Cardiac fibroblast (primary cell): Measurements from ENCODE around the gene OSBPL6.

Experiments
- DNase-seq, 2 donors: peaks; one replicate each; pipeline versions ENCODE4 v3.0.0 to v3.0.0-alpha.2; 2010; ENCODE audit warnings: low read depth in 2 of 2
- H3K4me3 ChIP-seq, 2 donors: replicated peaks in 1 of 2; 1 replicate in 1 of 2; 2 replicates in 1 of 2; pipeline ENCODE4 v1.5.1; 2011; ENCODE audit warnings: low read depth in 2 of 2, low read length in 2 of 2, mild to moderate bottlenecking in 2 of 2, moderate library complexity in 1 of 2
- TF ChIP-seq, protein P1 (sequence below): IDR thresholded peaks from one replicate; pipeline ENCODE4 v1.5.1; 2011; ENCODE audit warnings: low read depth, mild to moderate bottlenecking, low read length, inconsistent platforms

Gene OSBPL6

DNA sequence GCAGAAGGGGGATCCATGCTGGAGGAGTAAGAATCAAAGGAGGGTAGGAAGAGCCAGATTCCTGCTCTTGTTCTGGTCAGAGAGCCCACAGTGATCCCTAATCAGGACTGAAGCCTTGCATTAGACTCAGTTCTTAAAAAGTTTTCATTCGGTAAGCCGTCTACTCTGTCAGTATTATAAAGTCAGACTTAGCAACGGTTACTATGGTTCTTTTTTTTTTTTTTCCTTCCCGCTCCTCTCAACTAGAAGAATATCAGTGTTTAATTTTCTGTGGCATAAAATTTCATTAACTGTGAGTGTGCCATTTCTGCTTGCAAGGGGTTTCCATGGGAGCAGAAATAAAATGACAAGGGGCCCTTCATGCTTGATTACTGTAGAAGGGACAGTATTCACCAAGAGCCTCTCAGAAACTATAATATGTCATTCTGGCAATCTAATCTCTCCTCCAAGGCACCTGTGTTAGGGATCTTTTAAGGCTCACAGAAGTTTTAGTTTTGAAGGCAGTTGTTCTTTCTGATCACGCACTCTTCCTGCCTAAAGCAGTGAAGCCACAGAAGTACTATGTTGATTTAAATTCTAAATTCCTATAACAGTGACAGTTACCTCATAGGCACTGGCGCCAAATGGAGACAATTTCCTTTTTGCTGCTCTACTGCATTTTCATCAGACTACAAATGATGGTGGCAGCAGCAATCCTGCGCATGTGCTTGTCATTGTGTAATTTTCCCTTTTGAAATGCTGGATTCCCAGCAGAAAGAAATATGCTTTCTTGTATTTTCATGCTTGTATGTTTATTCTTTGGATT lies 57.0 kb downstream of the OSBPL6 start:
- DNase-seq, result no peak
- H3K4me3 ChIP-seq, result no peak overlapping the region
- TF ChIP-seq, protein P1, sequence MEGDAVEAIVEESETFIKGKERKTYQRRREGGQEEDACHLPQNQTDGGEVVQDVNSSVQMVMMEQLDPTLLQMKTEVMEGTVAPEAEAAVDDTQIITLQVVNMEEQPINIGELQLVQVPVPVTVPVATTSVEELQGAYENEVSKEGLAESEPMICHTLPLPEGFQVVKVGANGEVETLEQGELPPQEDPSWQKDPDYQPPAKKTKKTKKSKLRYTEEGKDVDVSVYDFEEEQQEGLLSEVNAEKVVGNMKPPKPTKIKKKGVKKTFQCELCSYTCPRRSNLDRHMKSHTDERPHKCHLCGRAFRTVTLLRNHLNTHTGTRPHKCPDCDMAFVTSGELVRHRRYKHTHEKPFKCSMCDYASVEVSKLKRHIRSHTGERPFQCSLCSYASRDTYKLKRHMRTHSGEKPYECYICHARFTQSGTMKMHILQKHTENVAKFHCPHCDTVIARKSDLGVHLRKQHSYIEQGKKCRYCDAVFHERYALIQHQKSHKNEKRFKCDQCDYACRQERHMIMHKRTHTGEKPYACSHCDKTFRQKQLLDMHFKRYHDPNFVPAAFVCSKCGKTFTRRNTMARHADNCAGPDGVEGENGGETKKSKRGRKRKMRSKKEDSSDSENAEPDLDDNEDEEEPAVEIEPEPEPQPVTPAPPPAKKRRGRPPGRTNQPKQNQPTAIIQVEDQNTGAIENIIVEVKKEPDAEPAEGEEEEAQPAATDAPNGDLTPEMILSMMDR, result no peak

DNA sequence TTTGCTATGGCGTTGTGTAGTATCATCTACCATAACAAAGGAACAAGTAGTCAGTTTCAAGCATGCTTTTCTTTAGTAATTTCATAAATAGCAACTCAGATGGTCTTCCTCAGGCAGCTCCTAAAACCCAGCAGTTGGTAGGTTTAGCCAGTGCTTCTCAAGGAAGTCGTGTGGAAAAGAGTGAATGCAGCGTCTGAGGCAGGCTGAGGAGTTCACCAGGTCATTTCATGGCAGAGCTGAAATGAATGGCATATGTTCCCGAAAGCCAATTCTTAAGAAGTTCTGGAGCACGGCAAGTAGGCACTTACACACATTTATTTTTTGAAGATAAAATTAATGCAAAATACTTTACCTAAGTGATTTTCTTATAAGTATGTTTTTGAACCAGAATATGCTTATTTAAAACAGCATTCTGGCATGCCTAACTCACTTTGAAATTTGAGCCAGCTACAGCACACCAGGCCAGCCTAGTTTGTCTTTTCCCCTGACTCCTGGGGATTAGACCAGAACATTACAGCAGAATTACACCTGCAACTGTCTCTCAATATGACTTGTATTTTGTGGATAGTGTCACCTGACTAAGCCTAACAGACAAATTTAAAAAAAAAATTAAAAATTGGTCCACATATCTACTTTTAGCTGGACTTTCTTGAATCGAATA lies 62.2 kb downstream of the OSBPL6 start:
- no peak overlapping the region for H3K4me3 ChIP-seq
- TF ChIP-seq, protein P1, result no peak
- no peak for DNase-seq

DNA sequence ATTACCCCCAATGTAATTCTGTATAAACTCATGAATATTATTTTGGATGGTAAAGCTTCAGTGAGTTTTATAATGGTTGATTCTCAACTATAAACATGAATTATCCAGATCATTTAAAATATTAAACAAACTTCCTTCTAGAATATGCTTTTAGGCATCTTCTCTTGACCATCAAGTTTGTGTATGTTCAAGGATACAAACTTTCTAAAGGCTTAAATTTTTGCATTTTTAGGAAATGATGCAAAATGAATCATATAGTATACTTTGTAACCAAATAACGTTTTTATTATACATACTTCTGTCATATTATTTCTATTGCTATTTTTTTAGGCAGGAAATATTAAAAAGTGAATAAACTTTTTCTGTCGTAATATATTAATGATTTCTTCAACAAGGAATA lies 62.8 kb downstream of the OSBPL6 start:
- TF ChIP-seq, protein P1, result no peak
- no peak for DNase-seq
- H3K4me3 ChIP-seq, result no peak overlapping the region

DNA sequence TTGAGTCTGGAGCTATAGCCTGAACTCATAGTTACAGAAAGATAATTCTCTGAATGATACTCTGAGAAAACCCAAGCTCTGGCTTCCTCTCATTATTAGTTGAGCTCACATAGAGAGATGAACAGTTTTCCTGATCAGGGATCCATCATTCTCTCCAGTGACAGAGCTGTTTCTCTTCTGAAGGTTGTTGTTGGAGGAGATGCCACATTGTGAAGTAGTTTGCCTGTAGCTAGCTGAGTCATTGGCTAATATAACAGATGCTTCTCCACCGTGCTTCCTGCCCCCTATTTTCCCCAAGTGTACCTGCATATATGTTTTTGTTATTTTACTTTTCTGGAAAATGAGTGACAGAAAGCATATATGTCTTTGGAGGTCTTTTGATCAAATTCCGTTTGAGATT lies 64.6 kb downstream of the OSBPL6 start:
- DNase-seq, result no peak
- no peak overlapping the region for H3K4me3 ChIP-seq
- TF ChIP-seq, protein P1, result no peak

DNA sequence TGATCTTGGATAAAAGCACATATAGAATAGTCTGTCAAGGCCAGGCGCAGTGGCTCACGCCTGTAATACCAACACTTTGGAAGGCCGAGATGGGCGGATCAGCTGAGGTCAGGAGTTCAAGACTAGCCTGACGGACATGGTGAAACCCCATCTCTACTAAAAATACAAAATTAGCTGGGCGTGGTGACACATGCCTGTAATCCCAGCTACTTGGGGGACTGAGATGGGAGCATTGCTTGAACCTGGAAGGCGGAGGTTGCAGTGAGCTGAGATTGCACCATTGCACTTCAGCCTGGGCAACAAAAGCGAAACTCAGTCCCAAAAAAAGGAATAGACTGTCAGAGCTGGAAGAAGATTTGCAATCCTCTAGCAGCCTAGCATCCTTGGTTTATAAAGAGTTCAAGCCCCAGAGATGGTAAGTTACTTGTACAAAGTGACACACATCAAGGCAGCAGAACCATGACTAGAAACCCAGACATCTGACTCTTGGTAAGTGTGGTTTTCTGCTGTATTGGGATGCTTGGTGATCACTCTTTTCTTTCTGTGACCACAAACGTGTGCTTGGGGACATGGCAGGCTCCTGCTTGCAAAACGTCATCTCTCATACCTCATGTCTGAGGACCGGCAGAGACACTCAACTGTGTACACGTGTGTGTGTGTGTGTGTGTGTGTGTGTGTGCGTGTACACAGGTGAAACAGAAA lies 69.0 kb downstream of the OSBPL6 start:
- TF ChIP-seq, protein P1, result no peak
- H3K4me3 ChIP-seq, result no peak overlapping the region
- DNase-seq, result no peak

DNA sequence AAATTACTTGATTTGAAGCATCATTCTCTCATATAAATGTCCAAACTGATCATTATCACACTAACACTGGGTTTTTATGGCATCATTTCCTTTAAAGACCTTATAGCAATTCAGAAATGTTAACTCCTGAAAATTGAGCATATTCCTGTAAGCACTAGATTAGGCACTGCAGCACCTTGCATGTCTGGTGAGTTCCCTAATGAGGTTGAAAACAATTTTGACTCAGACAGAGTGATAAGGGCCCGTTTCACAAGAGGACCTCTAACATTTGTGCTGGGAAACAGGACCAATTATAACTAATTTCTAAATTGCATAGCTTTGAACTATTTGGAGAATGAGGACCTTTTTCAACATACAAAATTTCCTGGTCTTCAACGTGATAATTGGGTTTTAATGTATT lies 69.9 kb downstream of the OSBPL6 start:
- H3K4me3 ChIP-seq, result no peak overlapping the region
- no peak for DNase-seq
- TF ChIP-seq, protein P1, result no peak
